Muscle of back (tissue), 11 donors: ENCODE measurements around the gene RIMKLA. TPM values are rescaled to one million over a fixed set of nuclear protein-coding genes. Genes with fewer than 3 reads are reported as not detected.

Source experiments
- DNase-seq, 3 donors: peaks; one replicate each; pipeline versions ENCODE4 v3.0.0 to v3.0.0-alpha.2; 2013
- polyA plus RNA-seq, 10 donors: library from polyadenylated mRNA; unstranded; fragments of 120-200 nt; gene quantifications; one replicate each; pipeline ENCODE4 v1.2.1, GENCODE V29; 2013; ENCODE audit not compliant: insufficient read length in 10 of 10

The RIMKLA gene
- polyA plus RNA-seq, 10 donors = 0.67 to 2.2 (median 1.4) TPM

DNA sequence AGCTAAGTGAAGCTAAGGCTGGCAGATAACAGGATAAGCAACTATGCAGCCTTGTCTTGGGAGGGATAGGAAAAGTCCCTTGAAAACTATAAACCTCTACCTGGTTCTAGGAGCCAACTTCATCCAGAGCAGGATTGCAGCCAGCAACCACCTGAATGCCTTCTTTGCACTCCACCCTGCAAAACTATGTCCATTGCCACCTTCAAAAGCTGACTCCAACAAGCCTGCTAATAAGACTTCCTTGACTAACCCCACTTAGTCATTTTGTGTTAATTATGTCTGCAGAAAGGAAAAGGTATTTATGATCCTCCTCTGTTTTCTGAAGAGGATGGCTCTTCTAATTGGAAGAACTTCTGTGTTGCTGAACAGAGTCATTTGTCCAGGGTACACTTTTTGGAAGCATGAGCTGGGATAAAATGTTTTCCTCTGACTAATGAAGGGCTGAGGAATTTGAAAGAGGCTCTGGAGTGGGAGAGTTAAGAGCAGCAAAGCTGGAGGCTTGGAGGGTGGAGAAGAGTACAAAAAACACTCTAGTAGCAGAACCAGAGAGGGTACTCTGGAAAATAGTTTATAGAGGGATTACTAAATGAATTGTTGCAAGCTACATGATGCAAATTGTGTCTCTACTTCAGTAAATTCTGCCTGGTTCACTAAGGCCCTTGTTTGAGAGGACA lies 9.6 kb upstream of the RIMKLA start:
- DNase-seq = no peak

DNA sequence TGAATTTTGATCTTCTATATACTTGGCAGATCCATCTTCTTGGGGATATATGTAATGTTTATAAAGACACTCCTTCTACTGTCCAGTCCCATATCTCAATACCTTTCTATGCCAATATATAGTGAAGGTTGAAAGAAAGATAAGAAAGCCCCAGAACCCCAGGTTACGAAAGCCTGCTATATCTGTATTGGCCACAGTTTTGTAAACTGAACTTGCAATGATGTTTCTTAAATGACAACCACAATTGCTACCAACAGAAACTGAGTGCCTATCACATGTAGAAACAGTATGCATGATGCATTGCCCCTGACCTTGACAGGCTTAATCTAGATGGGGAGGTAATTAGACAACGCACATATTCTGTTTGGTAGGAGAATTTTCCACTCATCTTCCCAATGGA lies 7.8 kb upstream of the RIMKLA start:
- DNase-seq = no peak

DNA sequence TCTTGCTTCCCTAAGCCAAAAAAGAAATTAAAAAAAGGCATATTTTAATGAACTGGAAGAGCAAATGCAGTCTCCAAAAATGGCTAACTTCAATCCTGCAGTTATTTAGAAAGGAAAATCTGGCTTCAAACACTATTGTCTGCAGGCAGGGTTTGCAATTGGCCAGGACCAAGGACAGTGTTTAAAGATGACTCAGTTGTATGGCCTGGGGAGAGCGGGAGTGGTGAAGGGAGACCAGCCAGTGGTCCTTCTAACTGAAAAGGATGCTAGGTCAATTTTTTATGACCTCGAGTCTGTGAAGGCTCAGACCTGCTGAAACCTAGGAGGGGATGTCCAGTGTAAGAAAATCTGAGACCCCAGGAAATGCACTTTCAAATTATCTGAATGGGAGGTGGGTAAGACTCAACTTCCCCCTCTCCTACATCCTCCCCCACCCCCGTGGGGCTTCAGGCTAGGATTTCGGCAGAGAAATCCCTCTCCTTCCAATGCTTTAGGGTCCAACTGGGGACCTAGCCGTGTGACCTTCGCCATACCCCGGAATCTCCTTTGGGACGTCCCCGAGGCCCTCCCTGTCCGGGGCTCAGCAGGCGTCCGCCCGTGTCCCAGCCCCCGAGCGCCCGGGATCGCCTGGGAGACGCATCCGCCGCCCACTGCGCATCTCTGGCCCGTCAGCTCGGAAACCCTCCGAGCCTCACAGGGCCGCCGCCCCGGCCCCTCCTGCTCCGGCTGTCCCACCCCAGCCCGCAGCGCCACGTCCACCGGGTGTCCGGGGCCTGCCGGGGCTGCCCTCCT lies 602 bp upstream of the RIMKLA start:
- peak; percentile 7 to 55 (median 31) for DNase-seq

DNA sequence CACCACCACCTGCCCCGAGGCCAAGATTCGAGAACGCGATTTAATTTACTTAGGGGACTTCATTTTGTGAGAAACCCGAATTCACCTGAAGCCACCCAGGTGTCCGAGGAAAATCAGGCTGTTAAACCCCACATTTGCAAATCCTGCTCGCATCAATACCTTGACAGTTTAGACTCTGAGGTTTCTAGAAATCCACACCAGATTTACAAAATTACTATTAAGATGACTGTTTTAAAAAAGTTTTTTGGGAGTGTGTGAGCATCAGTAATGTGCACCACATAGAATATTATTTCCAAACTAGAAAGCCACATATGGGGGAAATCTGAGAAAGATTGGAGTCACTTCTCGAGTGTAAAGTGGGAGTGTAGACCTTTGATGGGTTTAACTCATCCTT lies 685 bp downstream of the RIMKLA start:
- no peak for DNase-seq

DNA sequence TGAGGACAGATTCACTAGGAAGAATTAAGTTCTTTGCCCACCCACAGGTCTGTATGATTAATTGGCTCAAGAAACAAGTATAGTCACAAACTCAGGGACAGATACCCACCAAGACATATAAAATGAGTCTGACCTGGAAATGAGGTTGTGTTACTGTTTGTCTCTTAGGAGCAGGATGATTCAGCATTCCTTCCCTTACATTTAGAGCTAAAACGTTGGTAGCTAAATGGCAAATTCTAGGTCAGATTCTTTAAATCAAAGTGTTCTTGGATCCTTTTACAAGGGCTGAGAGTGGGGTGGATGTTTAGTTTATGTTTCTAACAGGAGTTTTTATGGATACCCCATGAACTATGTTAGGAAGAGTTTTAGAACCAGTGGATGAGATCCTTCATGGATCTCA lies 4.7 kb downstream of the RIMKLA start:
- no peak for DNase-seq

DNA sequence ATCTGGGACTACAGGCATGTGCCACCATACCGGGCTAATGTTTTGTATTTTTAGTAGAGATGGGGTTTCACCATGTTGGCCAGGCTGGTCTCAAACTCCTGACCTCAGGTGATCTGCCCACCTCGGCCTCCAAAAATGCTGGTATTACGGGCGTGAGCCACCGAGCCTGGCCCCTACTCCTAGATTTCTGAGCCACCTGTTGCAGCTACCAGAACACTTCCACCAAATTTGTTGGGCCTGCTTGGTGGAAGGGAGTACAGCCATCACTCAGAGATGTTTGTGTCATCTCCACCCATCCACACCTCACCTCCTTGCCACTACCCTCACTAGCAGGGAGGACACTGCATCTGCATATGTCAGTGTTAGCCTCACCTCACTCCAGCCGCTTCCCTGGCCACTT lies 5.5 kb downstream of the RIMKLA start:
- no peak for DNase-seq

DNA sequence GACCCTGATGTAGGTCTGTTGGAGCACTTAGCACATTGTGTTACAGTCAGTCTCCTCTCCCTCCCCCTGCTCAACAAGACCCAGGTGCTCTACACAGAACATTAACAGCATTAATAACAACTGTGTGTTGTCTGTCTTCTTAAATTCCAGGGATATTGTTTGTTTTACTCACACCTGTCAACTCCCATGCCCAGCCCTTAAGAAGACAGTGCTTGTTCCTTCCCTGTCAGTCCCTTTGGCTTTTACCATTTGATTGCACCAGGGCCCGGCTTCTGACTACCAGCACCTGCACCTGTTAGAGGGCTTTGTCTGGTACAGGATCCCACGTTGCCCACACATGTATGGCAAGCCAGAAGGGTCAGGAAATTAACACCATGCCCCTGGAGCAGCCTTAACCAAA lies 11.7 kb downstream of the RIMKLA start:
- DNase-seq = no peak

DNA sequence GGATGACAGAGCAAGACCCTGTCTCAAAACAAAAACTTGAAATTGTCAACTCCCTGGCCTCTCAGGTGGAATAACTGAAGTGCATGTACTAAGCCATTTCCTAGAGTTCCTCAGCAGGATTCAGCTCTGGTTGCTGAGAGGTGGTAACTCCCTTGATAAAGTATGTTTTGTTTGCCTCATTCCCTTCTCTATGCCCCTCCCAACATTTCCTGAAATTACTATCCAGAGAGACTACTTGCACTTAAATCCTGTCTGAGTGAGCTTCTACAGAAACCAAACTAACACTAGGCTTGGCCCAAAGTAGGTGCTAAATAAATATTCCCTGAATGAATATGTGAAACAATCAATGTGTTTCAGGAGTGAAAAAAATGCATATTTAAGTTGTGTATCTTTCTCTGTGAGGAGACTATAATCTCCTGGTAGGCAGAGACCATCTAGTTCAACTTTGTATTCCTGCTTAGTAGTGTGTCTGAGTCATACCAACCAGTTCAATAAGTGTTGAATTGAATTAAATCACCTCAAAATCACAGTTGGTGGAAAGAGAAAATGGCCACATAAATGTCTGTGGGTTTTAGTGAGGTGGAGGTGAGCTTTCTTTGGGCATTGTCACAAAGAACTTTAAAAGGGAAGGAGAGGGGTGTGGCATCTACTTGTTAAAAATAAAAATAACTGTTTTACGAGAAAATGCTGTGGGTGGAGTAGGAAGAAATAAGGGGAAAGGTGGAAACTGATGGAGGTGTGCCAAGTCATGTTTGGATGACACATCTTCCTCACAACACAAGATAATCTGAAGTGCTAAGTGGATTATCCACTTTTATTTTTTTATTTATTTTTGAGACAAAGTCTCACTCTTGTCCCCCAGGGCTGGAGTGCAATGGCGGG lies 12.6 kb downstream of the RIMKLA start:
- DNase-seq = no peak

DNA sequence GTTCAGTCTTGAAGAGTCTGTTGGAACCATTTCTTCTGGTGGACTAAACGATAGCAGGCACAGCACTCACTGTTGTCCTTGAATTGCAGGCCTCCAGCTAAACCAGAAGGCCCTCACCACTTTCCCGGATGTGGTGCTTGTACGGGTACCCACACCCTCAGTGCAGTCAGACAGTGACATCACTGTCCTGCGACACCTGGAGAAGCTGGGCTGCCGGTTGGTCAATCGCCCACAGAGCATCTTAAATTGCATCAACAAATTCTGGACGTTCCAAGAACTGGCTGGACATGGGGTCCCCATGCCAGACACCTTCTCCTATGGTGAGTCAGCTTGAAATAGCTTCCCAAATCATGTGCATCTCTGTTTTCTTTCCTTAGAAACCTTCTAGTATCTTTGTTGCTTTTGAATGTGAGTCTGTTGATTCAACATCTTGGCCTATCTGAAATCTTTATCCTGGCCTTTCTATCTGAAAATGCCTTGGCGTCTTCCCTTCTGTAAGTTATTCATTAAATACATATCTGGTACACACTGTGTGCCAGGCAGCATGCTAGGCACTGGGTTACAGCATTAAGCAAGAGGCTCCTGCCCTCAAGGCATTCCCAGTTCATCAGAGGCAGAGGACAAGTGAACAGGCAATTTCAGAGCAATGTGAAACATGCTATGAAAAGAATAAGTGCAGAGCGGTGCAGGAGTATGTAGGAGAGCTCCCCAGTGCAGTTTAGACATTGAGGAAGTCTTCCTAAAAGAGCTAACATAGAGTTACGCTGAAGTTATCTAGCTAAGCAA lies 18.9 kb downstream of the RIMKLA start:
- DNase-seq = no peak

DNA sequence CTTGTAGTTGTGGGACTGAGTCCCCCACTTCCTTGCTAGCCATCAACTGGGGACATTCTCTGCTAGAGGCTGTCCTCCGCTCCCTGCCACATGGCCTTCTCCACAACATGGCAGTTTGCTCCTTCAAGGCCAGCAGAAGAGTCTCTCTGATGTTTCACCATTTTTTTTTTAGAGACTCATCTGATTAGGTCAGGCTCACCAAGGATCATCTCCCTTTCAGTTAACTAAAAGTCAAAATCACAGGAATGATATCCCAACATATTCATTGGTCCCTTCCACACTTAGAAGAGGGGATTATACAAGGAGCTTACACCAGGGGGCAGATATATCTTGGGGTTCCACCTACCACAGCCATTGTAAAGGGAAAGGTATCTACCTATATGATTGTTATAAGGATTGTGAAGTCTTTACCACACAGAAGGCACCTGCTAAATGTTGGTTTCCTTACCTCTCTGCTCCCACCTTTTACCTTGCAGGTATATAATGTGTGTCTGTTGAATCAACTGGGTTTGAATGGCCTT lies 23.3 kb downstream of the RIMKLA start:
- DNase-seq = no peak

DNA sequence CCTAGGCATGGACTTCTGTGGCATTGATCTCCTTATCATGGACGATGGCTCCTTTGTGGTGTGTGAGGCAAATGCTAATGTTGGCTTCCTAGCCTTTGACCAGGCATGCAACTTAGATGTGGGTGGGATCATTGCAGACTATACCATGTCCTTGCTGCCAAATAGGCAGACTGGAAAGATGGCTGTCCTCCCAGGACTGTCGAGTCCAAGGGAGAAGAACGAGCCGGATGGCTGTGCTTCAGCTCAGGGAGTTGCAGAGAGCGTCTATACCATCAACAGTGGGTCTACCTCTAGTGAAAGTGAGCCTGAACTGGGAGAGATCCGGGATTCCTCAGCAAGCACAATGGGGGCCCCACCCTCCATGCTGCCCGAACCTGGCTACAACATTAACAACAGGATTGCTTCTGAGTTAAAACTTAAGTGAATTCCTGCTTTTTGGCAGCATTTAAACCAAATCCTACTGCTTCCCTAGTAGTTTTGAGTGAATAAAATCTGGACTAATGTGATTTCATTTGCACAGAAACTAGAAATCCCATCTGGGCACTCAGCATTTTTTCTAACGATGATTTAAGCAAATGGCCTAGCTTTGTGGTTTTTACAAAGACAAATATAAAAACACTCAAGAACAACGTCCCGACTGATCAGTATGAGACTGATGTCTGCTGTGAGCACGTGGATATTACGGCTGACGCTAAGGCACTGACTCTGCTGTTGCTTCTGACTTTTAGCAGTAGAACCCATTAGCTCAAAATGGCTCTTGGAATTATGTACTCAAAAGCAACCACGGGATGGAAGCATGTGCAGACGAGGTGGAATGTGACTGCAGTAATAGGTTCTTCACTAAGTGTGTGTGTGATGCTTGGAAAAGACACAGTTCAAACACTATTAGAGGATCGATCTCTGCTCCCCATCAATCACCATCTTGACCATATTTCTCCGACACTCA lies 34.2 kb downstream of the RIMKLA start:
- DNase-seq = no peak

DNA sequence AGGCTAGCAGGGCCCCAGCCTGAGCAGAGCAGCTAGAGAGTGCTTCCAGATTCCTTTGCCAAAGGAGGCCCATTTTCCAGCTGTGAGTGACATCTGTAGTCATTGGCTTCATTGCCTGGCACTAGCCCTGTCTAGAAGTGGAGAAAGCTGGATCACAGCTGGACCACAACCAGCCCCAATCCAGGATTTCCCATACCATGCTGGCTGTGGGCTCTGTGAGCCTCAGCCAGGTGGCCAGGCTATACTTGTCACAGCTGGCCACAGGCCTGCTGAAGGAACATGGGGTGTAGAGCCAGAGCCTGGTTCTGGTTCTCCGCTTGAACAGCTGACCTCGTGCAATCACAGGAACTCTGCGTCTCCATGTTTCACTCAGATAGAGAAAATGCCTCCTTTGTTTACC lies 36.6 kb downstream of the RIMKLA start:
- peak in 2 of 3 donors; percentile 58 to 75 for DNase-seq

DNA sequence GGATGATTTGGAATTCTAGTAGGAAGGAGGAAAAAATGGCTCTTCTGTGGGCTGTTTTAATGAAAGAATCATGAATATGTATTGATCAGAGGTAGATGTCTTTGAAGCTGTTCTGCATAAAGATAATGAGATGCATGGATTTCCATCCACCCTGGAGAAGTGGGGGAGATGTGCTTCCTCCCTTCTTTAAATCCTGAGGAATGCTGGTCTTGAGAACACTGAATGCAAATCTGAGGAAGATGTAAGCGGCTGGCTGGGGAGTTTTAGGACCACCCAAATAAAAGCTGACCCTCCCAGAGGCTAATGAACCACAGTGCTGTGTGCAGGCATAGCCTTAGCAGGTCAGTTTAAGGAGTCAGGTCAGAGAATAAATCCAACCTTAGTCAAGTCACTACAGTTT lies 37.9 kb downstream of the RIMKLA start:
- DNase-seq = no peak

DNA sequence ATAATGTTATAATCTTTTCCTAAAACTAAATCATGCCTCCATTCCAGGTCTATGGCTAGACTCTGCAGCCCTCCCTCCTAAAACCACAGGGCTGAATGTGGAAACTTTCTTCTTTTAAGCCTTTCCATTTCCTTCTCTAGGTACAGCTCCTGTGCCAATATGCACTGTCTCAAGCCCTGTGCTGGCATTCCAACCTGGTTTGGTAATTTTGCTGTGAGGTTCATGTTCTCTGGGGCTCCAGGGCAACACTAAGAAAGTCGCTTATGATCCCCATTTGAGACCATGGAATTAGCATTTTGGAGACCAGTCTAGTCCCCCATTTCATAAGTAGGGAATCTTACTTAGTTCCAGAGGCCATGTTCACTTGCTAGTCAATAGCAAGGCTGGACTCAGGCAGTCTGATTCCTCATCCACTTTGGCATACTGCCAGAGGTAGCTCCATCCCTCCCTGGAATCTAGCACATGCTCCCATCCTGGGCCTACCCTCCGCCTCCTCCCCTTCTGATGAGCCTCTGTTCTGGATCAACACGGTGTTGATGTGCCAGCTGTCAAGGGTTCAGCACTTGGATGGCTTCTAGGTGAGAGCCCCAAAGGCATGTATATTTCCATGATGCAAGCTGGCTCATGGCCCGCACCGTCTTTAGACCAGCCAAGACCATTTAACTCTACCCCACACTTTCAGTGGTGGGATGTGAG lies 38.7 kb downstream of the RIMKLA start:
- DNase-seq = peak; percentile 80 to 91 (median 81)

DNA sequence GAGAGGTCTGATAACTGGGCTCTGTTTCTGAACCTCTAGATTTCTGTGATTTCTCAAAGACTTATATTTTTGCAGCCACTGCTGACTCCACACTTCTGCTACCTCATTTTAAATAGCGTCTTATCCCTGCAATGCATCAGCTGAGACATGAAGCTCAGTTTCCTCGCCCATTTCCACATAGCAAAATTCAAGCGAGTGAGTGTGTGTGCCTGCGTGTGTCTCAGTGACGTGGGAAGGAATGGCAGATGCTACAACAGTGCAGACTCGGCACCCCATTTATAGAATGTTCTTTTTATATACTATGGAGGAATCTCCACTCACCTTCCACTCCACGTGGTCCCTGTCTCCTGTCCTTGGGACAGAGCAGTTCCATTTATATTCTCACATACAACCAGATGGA lies 39.5 kb downstream of the RIMKLA start:
- peak in 1 of 3 donors; percentile 76 for DNase-seq

DNA sequence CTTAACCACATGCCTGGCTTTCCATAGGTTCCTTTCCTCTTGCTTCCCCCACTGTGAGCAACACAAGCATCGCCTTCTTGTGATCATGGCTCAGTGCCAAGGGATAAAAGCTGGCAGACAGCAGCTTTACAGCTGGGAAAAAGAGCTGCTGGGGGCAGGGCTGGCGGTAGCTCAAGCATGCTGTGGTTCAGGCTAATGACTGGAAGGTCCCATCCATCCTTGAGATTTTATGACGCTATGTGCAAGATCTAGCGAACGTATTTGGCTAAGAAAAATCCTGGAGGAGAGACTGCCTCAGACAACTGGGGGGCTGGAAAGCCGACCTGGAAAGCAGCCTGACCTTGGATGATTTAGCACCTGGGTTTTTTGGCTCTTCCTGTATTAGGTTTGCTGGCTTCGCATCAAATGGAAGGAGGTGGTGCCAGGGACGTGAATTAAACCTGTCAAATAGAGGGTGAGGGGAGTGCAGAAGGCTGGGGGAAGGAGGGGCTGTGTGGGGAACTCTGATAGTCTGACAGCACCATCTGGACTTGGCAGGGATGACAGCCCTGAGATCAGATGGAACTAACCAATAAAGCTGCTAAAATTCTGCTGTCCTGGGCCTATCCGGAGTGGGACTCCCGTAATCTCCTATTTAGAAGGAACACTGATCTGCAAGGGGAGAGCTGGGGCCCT lies 40.5 kb downstream of the RIMKLA start:
- DNase-seq = peak; percentile 91 to 96 (median 96)

DNA sequence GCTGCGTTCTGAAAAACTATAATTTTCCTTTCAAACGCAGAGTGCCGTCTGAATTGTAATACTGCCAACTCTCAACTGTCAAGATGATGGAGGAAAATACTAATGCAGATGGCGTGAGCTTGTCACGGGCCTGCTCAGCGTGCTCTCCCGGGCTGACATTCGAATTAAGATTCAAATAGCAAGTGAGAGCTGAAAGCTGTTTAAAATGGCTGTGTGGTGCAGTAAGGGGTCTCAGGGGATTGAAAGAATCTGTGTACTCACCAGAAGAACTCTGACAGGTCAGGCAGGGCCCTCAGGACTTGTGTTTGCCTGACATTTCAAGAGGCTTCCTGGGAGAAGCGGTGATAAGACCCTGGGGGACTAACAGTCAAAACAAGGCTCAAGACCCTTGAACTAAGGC lies 42.1 kb downstream of the RIMKLA start:
- DNase-seq = peak in 2 of 3 donors; percentile 37 to 55

DNA sequence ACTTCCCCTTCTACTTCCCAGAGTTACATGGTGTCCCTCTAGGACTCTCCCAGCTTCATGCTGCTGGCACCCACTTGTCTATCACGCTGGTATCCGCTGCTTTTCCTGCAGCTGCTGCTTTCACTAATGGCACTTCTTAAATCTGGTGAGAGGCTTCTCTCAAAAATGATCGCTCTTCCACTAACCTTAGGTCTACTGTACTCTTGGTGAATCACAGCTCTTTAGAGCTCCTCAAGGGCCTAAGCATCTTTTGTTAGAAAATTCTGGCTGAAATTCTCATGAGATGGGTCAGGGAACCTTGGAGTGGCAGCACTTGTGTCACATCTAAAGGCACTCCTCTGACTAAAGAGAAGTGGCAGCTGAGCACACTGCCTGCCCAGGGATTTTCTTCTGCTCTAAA lies 43.1 kb downstream of the RIMKLA start:
- peak in 1 of 3 donors; percentile 33 for DNase-seq

DNA sequence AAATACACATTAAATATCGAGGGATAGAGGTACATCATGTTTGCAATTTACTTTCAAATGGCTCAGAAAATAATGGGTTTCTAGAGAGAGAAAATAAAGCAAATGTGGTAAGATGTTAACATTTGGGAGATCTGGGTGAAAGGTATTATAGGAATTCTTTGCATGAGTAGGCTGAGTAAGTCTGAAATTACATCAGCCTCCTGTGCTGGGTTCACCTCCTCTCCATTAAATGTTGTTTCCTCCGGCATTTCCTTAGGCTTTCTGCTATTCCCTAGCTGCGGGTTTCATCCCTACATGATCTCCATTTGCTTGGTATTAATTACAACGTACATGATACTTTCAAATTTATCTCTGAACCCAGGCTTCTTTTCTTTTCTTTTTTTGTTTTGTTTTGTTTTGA lies 43.6 kb downstream of the RIMKLA start:
- no peak for DNase-seq
